Activated T-cell treated with anti-CD3 and anti-CD28 coated beads, Interleukin-2, amount 50 U/mL, for 4 hours (primary cell): Measurements from ENCODE around the gene CCDC69. TPM values are rescaled to one million over a fixed set of nuclear protein-coding genes. Genes with fewer than 3 reads are reported as not detected.

ENCODE experiments used
- ATAC-seq, 2 donors: fragments of 200-7000 bp; cut with Tn5 transposase; one replicate each; pipeline ENCODE4 v1.10.0; 2021
- DNase-seq: peaks from one replicate; pipeline ENCODE4 v3.0.0-alpha.2; 2020
- H3K27me3 Mint-ChIP-seq: one replicate; pipeline ENCODE4 v1.8.0; 2021; ENCODE audit warnings: low read depth, mixed read lengths
- H3K36me3 Mint-ChIP-seq: one replicate; pipeline ENCODE4 v1.8.0; 2022; ENCODE audit warnings: mixed read lengths; ENCODE audit not compliant: insufficient read depth
- H3K4me1 Mint-ChIP-seq: one replicate; pipeline ENCODE4 v1.8.0; 2021; ENCODE audit warnings: low read depth, mixed read lengths
- H3K4me3 Mint-ChIP-seq: one replicate; pipeline ENCODE4 v1.8.0; 2021; ENCODE audit warnings: mild to moderate bottlenecking, moderate library complexity, mixed read lengths
- H3K9me3 Mint-ChIP-seq: one replicate; pipeline ENCODE4 v1.8.0; 2021; ENCODE audit warnings: mixed read lengths
- total RNA-seq, 3 donors: library from RNA; stranded (reverse); gene quantifications; one replicate each; pipeline ENCODE4 v1.2.1, GENCODE V29; 2021

The CCDC69 gene
- total RNA-seq, 3 donors from 2014 or later = 20.0 to 23.0 (median 21.2) TPM

- H3K4me3 Mint-ChIP-seq = peak overlapping the region; percentile 89
- peaks cover 73% of the 10 kb centered on the region for H3K4me1 Mint-ChIP-seq
- no peak for DNase-seq
- ATAC-seq = peak in 1 of 2 donors; percentile 23
- H3K36me3 Mint-ChIP-seq = peaks cover 15% of the 10 kb centered on the region
- no peaks in the 10 kb centered on the region for H3K9me3 Mint-ChIP-seq
- H3K27me3 Mint-ChIP-seq = no peaks in the 10 kb centered on the region
Measured at GRCh38 chr5:151222054-151222789, 1.7 kb downstream of the CCDC69 start.

GRCh38 chr5:151221574-151221973, 2.3 kb downstream of the CCDC69 start:
- no peaks in the 10 kb centered on the region for H3K27me3 Mint-ChIP-seq
- H3K4me3 Mint-ChIP-seq = peak overlapping the region; percentile 89
- peak; percentile 52 to 61 for ATAC-seq
- peaks cover 18% of the 10 kb centered on the region for H3K36me3 Mint-ChIP-seq
- H3K9me3 Mint-ChIP-seq = no peaks in the 10 kb centered on the region
- peaks cover 78% of the 10 kb centered on the region for H3K4me1 Mint-ChIP-seq
- DNase-seq = no peak

GRCh38 chr5:151219789-151220188, 4.1 kb downstream of the CCDC69 start:
- Mint-ChIP-seq H3K4me1 (peaks cover 88% of the 10 kb centered on the region), H3K4me3 (no peak overlapping the region), H3K27me3 (no peaks in the 10 kb centered on the region), H3K9me3 (no peaks in the 10 kb centered on the region), H3K36me3 (peaks cover 18% of the 10 kb centered on the region)
- no peak for ATAC-seq
- no peak for DNase-seq

GRCh38 chr5:151219138-151219537, 4.8 kb downstream of the CCDC69 start:
- ATAC-seq (no peak), DNase-seq (no peak)
- Mint-ChIP-seq H3K36me3 (peaks cover 18% of the 10 kb centered on the region), H3K9me3 (no peaks in the 10 kb centered on the region), H3K4me1 (peaks cover 89% of the 10 kb centered on the region), H3K27me3 (no peaks in the 10 kb centered on the region), H3K4me3 (no peak overlapping the region)

GRCh38 chr5:151218177-151218576, 5.7 kb downstream of the CCDC69 start:
- ATAC-seq = no peak
- Mint-ChIP-seq H3K27me3 (no peaks in the 10 kb centered on the region), H3K9me3 (no peaks in the 10 kb centered on the region), H3K36me3 (peaks cover 18% of the 10 kb centered on the region), H3K4me1 (peaks cover 94% of the 10 kb centered on the region), H3K4me3 (no peak overlapping the region)
- DNase-seq = no peak

- Mint-ChIP-seq H3K27me3 (no peaks in the 10 kb centered on the region), H3K4me3 (no peak overlapping the region), H3K9me3 (no peaks in the 10 kb centered on the region), H3K36me3 (peaks cover 18% of the 10 kb centered on the region), H3K4me1 (peaks cover 92% of the 10 kb centered on the region)
- ATAC-seq = no peak
- no peak for DNase-seq
Measured at GRCh38 chr5:151216781-151217180, 7.1 kb downstream of the CCDC69 start.

GRCh38 chr5:151215546-151215880, 8.4 kb downstream of the CCDC69 start:
- peak overlapping the region; percentile 79 for H3K4me3 Mint-ChIP-seq
- no peaks in the 10 kb centered on the region for H3K9me3 Mint-ChIP-seq
- ATAC-seq = no peak
- H3K36me3 Mint-ChIP-seq = peaks cover 14% of the 10 kb centered on the region
- DNase-seq = no peak
- H3K4me1 Mint-ChIP-seq = peaks cover 89% of the 10 kb centered on the region
- H3K27me3 Mint-ChIP-seq = no peaks in the 10 kb centered on the region

GRCh38 chr5:151214614-151215545, 9.0 kb downstream of the CCDC69 start:
- peak in 1 of 2 donors; percentile 9 for ATAC-seq
- H3K4me3 Mint-ChIP-seq = peak overlapping the region; percentile 79
- no peaks in the 10 kb centered on the region for H3K27me3 Mint-ChIP-seq
- no peaks in the 10 kb centered on the region for H3K9me3 Mint-ChIP-seq
- H3K4me1 Mint-ChIP-seq = peaks cover 86% of the 10 kb centered on the region
- no peak for DNase-seq
- H3K36me3 Mint-ChIP-seq = peaks cover 12% of the 10 kb centered on the region

- peak; percentile 70 for DNase-seq
- Mint-ChIP-seq H3K36me3 (peaks cover 9% of the 10 kb centered on the region), H3K9me3 (no peaks in the 10 kb centered on the region), H3K4me1 (peaks cover 87% of the 10 kb centered on the region), H3K4me3 (peak overlapping the region; percentile 79), H3K27me3 (no peaks in the 10 kb centered on the region)
- peak; percentile 86 to 90 for ATAC-seq
Measured at GRCh38 chr5:151213803-151214613, 9.9 kb downstream of the CCDC69 start.

- ATAC-seq = peak in 1 of 2 donors; percentile 11
- Mint-ChIP-seq H3K36me3 (peaks cover 6% of the 10 kb centered on the region), H3K4me3 (peak overlapping the region; percentile 75)
Measured at GRCh38 chr5:151212406-151212798, 11.5 kb downstream of the CCDC69 start.

GRCh38 chr5:151208481-151208914, 15.4 kb downstream of the CCDC69 start:
- Mint-ChIP-seq H3K27me3 (no peaks in the 10 kb centered on the region), H3K4me3 (no peak overlapping the region), H3K9me3 (no peaks in the 10 kb centered on the region), H3K36me3 (peaks cover 8% of the 10 kb centered on the region), H3K4me1 (peaks cover 63% of the 10 kb centered on the region)
- ATAC-seq = no peak
- DNase-seq = no peak

More at GRCh38 chr5:151212406-151212798, 11.5 kb downstream of the CCDC69 start:
- no peak for DNase-seq
- Mint-ChIP-seq H3K9me3 (no peaks in the 10 kb centered on the region), H3K4me1 (peaks cover 87% of the 10 kb centered on the region), H3K27me3 (no peaks in the 10 kb centered on the region)

GRCh38 chr5:151205411-151205810, 18.5 kb downstream of the CCDC69 start:
- ATAC-seq (no peak), DNase-seq (no peak)
- peaks cover 16% of the 10 kb centered on the region for H3K36me3 Mint-ChIP-seq
- no peaks in the 10 kb centered on the region for H3K9me3 Mint-ChIP-seq
- no peak overlapping the region for H3K4me3 Mint-ChIP-seq
- no peaks in the 10 kb centered on the region for H3K27me3 Mint-ChIP-seq
- H3K4me1 Mint-ChIP-seq = peaks cover 58% of the 10 kb centered on the region

GRCh38 chr5:151204051-151204450, 19.8 kb downstream of the CCDC69 start:
- Mint-ChIP-seq H3K9me3 (no peaks in the 10 kb centered on the region), H3K36me3 (peaks cover 19% of the 10 kb centered on the region), H3K27me3 (no peaks in the 10 kb centered on the region), H3K4me3 (no peak overlapping the region), H3K4me1 (peaks cover 47% of the 10 kb centered on the region)
- DNase-seq (no peak), ATAC-seq (no peak)
